Limb (tissue), 2 donors: Measurements from ENCODE around the gene ADGRF1.
A peak's percentile ranks its signal among the peaks of the same experiment; 100 is the strongest.
"Not testable (repeated sequence)": the region's sequence is repeated elsewhere in the genome, so short reads cannot be mapped to it uniquely, and the experiment has no call there.

Experiments used
- DNase-seq, 2 donors: peaks; one replicate each; pipeline ENCODE4 v3.0.0-alpha.2; 2016; ENCODE audit errors: extremely low spot score in 2 of 2

The ADGRF1 gene

GRCh38 chr6:47061309-47062300 lies 19.5 kb upstream of the ADGRF1 start:
- no peak for DNase-seq

- no peak for DNase-seq
Measured at GRCh38 chr6:47059216-47059885, 17.2 kb upstream of the ADGRF1 start.

- DNase-seq, result no peak
Measured at GRCh38 chr6:47057830-47058540, 15.9 kb upstream of the ADGRF1 start.

DNA sequence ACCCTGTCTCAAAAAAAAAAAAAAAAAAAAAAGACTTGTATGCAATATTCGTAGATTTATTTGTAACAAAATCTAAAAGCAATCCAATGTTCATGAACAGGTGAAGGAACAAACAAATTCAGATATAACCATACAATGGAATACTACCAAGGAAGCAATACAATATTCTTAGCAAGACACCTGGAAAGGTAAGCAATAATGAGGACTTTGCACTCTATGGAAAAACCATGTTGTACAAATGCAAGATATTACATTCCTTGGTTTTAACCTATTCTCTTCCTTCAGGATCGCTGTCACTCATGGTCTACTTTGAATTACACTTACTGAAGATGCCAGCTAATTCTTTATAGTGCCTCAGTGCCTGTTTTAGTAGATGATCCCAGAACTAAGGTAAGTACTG lies 14.7 kb upstream of the ADGRF1 start:
- DNase-seq, result no peak

GRCh38 chr6:47054302-47054701 lies 12.2 kb upstream of the ADGRF1 start:
- not testable (repeated sequence) for DNase-seq

GRCh38 chr6:47048638-47049037 lies 6.5 kb upstream of the ADGRF1 start:
- DNase-seq, result no peak

GRCh38 chr6:47047479-47048407 lies 5.6 kb upstream of the ADGRF1 start:
- peak; percentile 60 to 85 for DNase-seq

- DNase-seq, result no peak
Measured at GRCh38 chr6:47047097-47047478, 5.0 kb upstream of the ADGRF1 start.

GRCh38 chr6:47044397-47044796 lies 2.3 kb upstream of the ADGRF1 start:
- DNase-seq, result no peak

GRCh38 chr6:47043286-47043685 lies 1.2 kb upstream of the ADGRF1 start:
- no peak for DNase-seq

GRCh38 chr6:47041741-47042140 lies 391 bp downstream of the ADGRF1 start:
- no peak for DNase-seq

GRCh38 chr6:47034926-47035325 lies 7.2 kb downstream of the ADGRF1 start:
- peak; percentile 74 to 91 for DNase-seq

GRCh38 chr6:47034421-47034820 lies 7.7 kb downstream of the ADGRF1 start:
- DNase-seq, result peak; percentile 38 to 41

GRCh38 chr6:47032974-47033765 lies 9.0 kb downstream of the ADGRF1 start:
- no peak for DNase-seq

- DNase-seq, result no peak
Measured at GRCh38 chr6:47031656-47032055, 10.5 kb downstream of the ADGRF1 start.

- DNase-seq, result no peak
Measured at GRCh38 chr6:47029865-47030561, 12.1 kb downstream of the ADGRF1 start.

- DNase-seq, result no peak
Measured at GRCh38 chr6:47028835-47029360, 13.2 kb downstream of the ADGRF1 start.

DNA sequence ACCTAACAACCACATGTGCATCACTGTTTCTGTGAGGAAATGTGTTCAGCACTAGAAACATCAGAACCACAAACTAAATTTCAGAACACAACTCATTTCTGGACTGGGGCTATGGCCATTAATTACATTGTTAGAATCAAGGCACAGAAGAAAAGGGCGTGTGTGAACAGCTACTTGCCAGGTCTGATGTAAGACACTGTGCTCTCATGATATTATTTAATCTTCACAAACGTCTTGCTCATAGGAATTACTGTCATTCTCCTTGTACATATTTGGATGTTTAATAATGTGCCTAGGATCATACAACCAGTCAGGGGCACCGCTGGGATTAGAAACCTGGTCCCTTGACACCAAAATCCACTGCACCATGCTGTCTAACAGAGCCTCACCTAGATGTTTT lies 14.8 kb downstream of the ADGRF1 start:
- no peak for DNase-seq

DNA sequence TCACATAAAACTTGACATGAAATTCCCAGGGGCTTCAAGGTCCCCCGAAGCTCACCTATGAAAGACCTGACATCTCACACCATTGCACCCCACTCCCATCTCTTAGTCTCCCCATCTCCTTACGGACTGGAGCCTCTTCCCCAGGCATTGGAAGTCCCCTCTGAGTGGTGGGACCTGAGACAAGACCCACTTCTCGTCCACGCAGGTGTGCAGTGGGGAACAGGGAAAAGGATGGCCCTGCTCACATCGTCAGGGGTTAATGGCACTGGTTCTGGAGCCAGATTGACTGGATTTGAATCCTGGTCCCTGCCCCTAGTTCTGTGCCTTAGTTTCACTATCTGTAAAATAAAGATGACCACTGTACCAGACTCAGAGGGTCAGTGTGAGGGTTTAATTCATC lies 15.5 kb downstream of the ADGRF1 start:
- DNase-seq, result no peak
